ENCODE results near the gene SENP6. TPM values are rescaled to one million over a fixed set of nuclear protein-coding genes. Genes with fewer than 3 reads are reported as not detected.
"Not testable (repeated sequence)": the region's sequence is repeated elsewhere in the genome, so short reads cannot be mapped to it uniquely, and the experiment has no call there.

The SENP6 gene
- polyA plus RNA-seq, 1 experiment, result 9.9 TPM

DNA sequence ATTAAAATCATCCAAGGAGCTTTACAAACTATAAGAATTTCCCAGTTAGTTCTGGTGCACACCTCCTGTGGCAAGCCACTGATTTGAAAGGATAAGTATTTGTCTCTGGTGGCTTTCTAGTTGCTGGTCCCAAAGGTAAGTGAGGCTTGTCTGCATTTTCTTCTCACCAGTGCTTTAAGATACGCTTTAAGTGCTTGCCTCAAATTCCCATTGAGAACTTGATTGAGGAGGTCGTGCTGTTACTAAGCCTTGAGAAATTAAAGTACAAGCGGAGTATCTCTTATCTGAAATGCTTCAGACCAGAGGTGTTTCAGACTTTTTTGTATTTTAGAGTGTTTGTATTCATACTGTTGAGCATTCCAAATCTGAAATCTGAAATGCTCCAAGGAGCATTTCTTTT is 117.5 kb downstream of the SENP6 start:
- no peak overlapping the region for H3K4me3 ChIP-seq (ENCODE audit: low read depth, low read length)
- DNase-seq (ENCODE audit: low read depth), result no peak
- TF ChIP-seq CTCF (IDR thresholded peaks at IDR 0.05; ENCODE audit: insufficient read depth, low read depth, low read length), result no peak
- ChIA-PET CTCF (no interaction called here), POLR2A (no interaction called here)
- H3K27me3 ChIP-seq (ENCODE audit: control insufficient read depth, insufficient read depth, low read length), result no peaks in the 10 kb centered on the region
- no peaks in the 10 kb centered on the region; the same call in 1 of the 2 replicates for H3K36me3 ChIP-seq (ENCODE audit: control insufficient read depth, insufficient read depth, low read length)

- Histone ChIP-seq H3K36me3 (ENCODE audit: control insufficient read depth, insufficient read depth, low read length) (no peaks in the 10 kb centered on the region), H3K4me3 (ENCODE audit: low read depth, low read length) (no peak overlapping the region), H3K27me3 (ENCODE audit: control insufficient read depth, insufficient read depth, low read length) (no peaks in the 10 kb centered on the region)
- no peak for DNase-seq (ENCODE audit: low read depth)
- CTCF ChIA-PET, result no interaction called here
- POLR2A ChIA-PET, result no interaction called here
- TF ChIP-seq CTCF (IDR thresholded peaks at IDR 0.05; ENCODE audit: insufficient read depth, low read depth, low read length), result no peak
Observed at GRCh38 chr6:75723382-75723781, 121.7 kb downstream of the SENP6 start.

GRCh38 chr6:75727206-75727605 is 125.5 kb downstream of the SENP6 start:
- H3K4me3 ChIP-seq (ENCODE audit: low read depth, low read length), result no peak overlapping the region
- H3K36me3 ChIP-seq (ENCODE audit: control insufficient read depth, insufficient read depth, low read length), result no peaks in the 10 kb centered on the region
- ChIA-PET CTCF (no interaction called here), POLR2A (interaction anchor here (0.6 kb wide), 1 partner anchor 30 kb away, joined by 3 read pairs; no protein-coding TSS in a partner anchor)
- DNase-seq (ENCODE audit: low read depth), result no peak
- TF ChIP-seq CTCF (IDR thresholded peaks at IDR 0.05; ENCODE audit: insufficient read depth, low read depth, low read length), result no peak
- no peaks in the 10 kb centered on the region for H3K27me3 ChIP-seq (ENCODE audit: control insufficient read depth, insufficient read depth, low read length)

GRCh38 chr6:75731029-75731428 is 129.3 kb downstream of the SENP6 start:
- H3K27me3 ChIP-seq (ENCODE audit: control insufficient read depth, insufficient read depth, low read length); H3K36me3 ChIP-seq (ENCODE audit: control insufficient read depth, insufficient read depth, low read length); CTCF ChIA-PET; POLR2A ChIA-PET; DNase-seq (ENCODE audit: low read depth); H3K4me3 ChIP-seq (ENCODE audit: low read depth, low read length): not testable (repeated sequence)

DNA sequence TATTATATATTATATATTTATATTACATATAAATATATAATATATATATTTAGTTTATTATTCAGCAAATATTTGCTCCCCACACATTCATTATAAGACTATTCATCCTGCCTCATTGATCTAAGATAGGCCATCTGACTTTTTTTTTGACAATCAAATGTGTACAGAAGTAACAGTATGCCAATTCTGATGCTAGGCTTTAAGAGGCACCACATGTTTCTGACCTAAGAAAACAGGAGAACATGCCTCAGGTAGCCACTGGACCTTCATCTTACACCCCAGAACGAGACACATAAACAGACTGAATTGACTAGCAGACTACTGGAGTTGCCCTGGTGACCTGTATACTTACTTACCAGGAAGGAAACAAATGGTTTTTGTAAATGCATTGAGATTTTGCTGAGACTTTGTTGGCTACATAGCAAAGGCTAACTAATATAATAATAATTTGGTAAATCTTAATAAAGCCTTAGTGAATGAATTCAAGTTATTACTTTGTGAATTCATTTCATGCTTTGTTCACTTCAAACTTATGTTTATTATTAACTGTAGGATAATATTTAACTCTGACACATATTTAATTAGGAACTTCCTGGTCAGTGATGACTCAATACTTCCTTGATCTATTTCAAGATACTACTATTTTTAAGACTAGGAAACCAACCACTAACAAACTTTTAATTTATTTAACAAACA is 134.0 kb downstream of the SENP6 start:
- no peak overlapping the region for H3K4me3 ChIP-seq (ENCODE audit: low read depth, low read length)
- H3K27me3 ChIP-seq (ENCODE audit: control insufficient read depth, insufficient read depth, low read length), result no peaks in the 10 kb centered on the region
- DNase-seq (ENCODE audit: low read depth), result no peak
- H3K36me3 ChIP-seq (ENCODE audit: control insufficient read depth, insufficient read depth, low read length), result no peaks in the 10 kb centered on the region
- ChIA-PET POLR2A (no interaction called here), CTCF (no interaction called here)
- TF ChIP-seq CTCF (IDR thresholded peaks at IDR 0.05; ENCODE audit: insufficient read depth, low read depth, low read length), result no peak

DNA sequence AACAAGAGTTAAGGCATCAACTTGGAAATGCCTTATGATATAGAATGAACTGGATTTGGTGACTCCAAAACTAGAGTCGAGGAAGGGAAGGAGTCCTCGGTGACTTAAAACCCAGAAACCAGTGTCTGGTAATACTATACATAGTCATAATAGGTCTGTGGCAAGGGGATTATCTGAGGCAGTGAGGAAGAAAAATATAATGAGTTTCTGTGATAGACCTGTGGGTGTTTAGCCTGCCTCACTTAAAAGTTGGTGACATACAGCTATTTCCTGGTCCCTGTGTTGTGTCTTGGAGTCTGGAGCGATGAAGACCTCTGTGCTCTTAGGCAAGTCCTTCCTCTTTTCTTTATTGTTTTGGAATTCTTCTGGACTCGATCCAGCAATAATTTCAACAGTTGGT is 142.3 kb downstream of the SENP6 start:
- no peaks in the 10 kb centered on the region for H3K36me3 ChIP-seq (ENCODE audit: control insufficient read depth, insufficient read depth, low read length)
- no peak for DNase-seq (ENCODE audit: low read depth)
- no peak overlapping the region for H3K4me3 ChIP-seq (ENCODE audit: low read depth, low read length)
- CTCF ChIA-PET, result interaction anchor here (0.6 kb wide), 1 partner anchor 174 kb away, joined by 3 read pairs; no protein-coding TSS in a partner anchor
- POLR2A ChIA-PET, result no interaction called here
- H3K27me3 ChIP-seq (ENCODE audit: control insufficient read depth, insufficient read depth, low read length), result peaks cover 2% of the 10 kb centered on the region; the same call in 1 of the 2 replicates
- TF ChIP-seq CTCF (IDR thresholded peaks at IDR 0.05; ENCODE audit: insufficient read depth, low read depth, low read length), result no peak
